Measurements from ENCODE around the gene DNASE1L2. TPM values are rescaled to one million over a fixed set of nuclear protein-coding genes. Genes with fewer than 3 reads are reported as not detected.
A peak's percentile ranks its signal among the peaks of the same experiment; 100 is the strongest.
"Not testable (repeated sequence)": the region's sequence is repeated elsewhere in the genome, so short reads cannot be mapped to it uniquely, and the experiment has no call there.

The DNASE1L2 gene
- total RNA-seq, 2 donors from 2014 or later: 0.35 to 1.3 TPM

DNA sequence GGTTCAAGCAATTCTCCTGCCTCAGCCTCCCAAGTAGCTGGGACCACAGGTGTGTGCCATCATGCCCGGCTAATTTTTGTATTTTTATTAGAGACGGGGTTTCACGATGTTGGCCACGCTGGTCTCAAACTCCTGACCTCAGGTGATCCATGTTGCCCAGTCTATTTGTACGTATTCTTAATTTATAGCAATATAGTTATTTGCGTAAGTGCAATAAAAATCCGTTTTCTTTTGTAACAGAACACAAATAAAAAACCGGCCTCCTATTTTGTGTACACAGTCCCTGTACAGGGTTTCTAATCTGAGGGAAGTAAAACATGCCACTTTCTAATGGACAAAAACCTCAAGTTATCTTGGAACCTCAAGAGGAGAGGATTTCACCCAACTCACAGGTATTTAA lies 24.0 kb downstream of the DNASE1L2 start:
- Histone ChIP-seq H3K27ac (ENCODE audit: low read depth, low read length) (no peak overlapping the region), H3K9ac (ENCODE audit: extremely low read depth, low read length, poor library complexity, severe bottlenecking) (no peak overlapping the region), H3K36me3 (ENCODE audit: control insufficient read depth, insufficient read depth, low read length) (peaks cover 100% of the 10 kb centered on the region), H3K27me3 (ENCODE audit: control insufficient read depth, insufficient read depth, low read length, poor library complexity, severe bottlenecking) (no peaks in the 10 kb centered on the region), H3K4me3 (ENCODE audit: low read length) (no peak overlapping the region), H3K9me3 (ENCODE audit: control insufficient read depth, low read length) (no peaks in the 10 kb centered on the region), H3K4me1 (ENCODE audit: control insufficient read depth, insufficient read depth, low read length) (no peaks in the 10 kb centered on the region)
- H3K4me1 Mint-ChIP-seq: peaks cover 7% of the 10 kb centered on the region
- WGBS, 2 experiments (ENCODE audit: insufficient coverage in 1 of 2, insufficient read length in 1 of 2): 97 to 98% methylated on average over 8 of the region's 8 CpGs
- H3K4me3 Mint-ChIP-seq: no peak overlapping the region
- no peaks in the 10 kb centered on the region for H3K27me3 Mint-ChIP-seq (ENCODE audit: insufficient read depth)
- H3K9me3 Mint-ChIP-seq: no peaks in the 10 kb centered on the region
- H3K27ac Mint-ChIP-seq: no peak overlapping the region
- DNase-seq: no peak
- TF ChIP-seq, protein P1, sequence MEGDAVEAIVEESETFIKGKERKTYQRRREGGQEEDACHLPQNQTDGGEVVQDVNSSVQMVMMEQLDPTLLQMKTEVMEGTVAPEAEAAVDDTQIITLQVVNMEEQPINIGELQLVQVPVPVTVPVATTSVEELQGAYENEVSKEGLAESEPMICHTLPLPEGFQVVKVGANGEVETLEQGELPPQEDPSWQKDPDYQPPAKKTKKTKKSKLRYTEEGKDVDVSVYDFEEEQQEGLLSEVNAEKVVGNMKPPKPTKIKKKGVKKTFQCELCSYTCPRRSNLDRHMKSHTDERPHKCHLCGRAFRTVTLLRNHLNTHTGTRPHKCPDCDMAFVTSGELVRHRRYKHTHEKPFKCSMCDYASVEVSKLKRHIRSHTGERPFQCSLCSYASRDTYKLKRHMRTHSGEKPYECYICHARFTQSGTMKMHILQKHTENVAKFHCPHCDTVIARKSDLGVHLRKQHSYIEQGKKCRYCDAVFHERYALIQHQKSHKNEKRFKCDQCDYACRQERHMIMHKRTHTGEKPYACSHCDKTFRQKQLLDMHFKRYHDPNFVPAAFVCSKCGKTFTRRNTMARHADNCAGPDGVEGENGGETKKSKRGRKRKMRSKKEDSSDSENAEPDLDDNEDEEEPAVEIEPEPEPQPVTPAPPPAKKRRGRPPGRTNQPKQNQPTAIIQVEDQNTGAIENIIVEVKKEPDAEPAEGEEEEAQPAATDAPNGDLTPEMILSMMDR (conservative IDR thresholded peaks at IDR 0.05): no peak
- peaks cover 89% of the 10 kb centered on the region for H3K36me3 Mint-ChIP-seq (ENCODE audit: low read depth)

DNA sequence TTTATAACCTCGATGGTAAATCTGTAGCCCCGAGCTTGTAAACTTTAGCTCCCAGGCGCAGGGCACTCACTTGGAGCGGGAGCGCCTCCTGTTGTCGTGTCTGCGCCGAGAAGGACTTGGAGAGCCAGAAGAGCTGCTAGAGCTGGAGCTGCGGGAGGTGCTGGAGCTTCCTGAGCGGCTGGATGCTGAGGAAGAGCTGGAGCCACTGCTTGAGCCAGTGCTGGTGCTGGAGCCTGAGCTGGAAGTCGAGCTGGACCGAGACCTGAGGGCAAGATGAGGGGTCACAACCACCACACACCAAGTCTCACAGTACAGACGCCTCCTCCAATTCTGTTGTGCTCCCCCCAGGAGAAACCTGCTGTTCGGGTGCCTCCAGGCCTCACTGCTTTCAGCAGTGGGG lies 26.8 kb downstream of the DNASE1L2 start:
- H3K27me3 Mint-ChIP-seq (ENCODE audit: insufficient read depth); H3K9ac ChIP-seq (ENCODE audit: extremely low read depth, low read length, poor library complexity, severe bottlenecking); H3K27me3 ChIP-seq (ENCODE audit: control insufficient read depth, insufficient read depth, low read length, poor library complexity, severe bottlenecking); H3K4me1 ChIP-seq (ENCODE audit: control insufficient read depth, insufficient read depth, low read length); H3K9me3 ChIP-seq (ENCODE audit: control insufficient read depth, low read length); H3K27ac ChIP-seq (ENCODE audit: low read depth, low read length); H3K9me3 Mint-ChIP-seq; H3K4me3 ChIP-seq (ENCODE audit: low read length); DNase-seq; H3K4me3 Mint-ChIP-seq: not testable (repeated sequence)
- peaks cover 20% of the 10 kb centered on the region for H3K4me1 Mint-ChIP-seq
- H3K36me3 Mint-ChIP-seq (ENCODE audit: low read depth): peaks cover 75% of the 10 kb centered on the region
- peak overlapping the region; percentile 40 for H3K27ac Mint-ChIP-seq
- TF ChIP-seq, protein P1 (conservative IDR thresholded peaks at IDR 0.05): peak; percentile 30
- WGBS, 2 experiments (ENCODE audit: insufficient coverage in 1 of 2, insufficient read length in 1 of 2): 94 to 100% methylated on average over 2 to 14 of the region's 14 CpGs
- peaks cover 72% of the 10 kb centered on the region for H3K36me3 ChIP-seq (ENCODE audit: control insufficient read depth, insufficient read depth, low read length)

DNA sequence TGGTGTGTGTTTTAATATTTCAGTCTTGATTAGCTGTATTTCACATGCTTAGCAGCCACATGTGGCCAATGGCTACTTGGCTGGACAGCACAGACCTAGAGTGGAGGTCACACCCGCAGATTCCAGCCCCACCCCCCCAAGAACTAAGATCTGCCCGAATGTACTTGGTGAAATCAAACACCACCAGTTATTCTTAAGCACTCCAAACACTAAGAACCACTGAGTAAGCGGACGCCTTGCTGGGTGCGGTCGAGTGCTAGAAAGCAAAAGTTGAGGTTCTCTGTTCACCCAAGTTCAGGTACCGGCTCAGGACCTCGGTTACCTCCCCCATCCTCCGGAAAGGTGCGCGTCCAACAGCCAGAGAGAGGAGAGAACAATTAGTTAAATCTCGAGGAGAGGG lies 30.6 kb downstream of the DNASE1L2 start:
- H3K4me1 Mint-ChIP-seq: peaks cover 24% of the 10 kb centered on the region
- H3K9me3 Mint-ChIP-seq; H3K9me3 ChIP-seq (ENCODE audit: control insufficient read depth, low read length); H3K27ac ChIP-seq (ENCODE audit: low read depth, low read length); H3K27me3 ChIP-seq (ENCODE audit: control insufficient read depth, insufficient read depth, low read length, poor library complexity, severe bottlenecking); H3K4me1 ChIP-seq (ENCODE audit: control insufficient read depth, insufficient read depth, low read length); H3K27me3 Mint-ChIP-seq (ENCODE audit: insufficient read depth): not testable (repeated sequence)
- peaks cover 43% of the 10 kb centered on the region for H3K36me3 Mint-ChIP-seq (ENCODE audit: low read depth)
- peak; percentile 44 for DNase-seq
- H3K27ac Mint-ChIP-seq: peak overlapping the region; percentile 95
- 5% methylated on average over 3 of the region's 12 CpGs; no CpG with 5 or more reads in 1 of the 2 experiments for WGBS, 2 experiments (ENCODE audit: insufficient coverage in 1 of 2, insufficient read length in 1 of 2)
- peak overlapping the region; percentile 88 for H3K4me3 Mint-ChIP-seq
- Histone ChIP-seq H3K36me3 (ENCODE audit: control insufficient read depth, insufficient read depth, low read length) (peaks cover 34% of the 10 kb centered on the region), H3K4me3 (ENCODE audit: low read length) (peak overlapping the region; percentile 93), H3K9ac (ENCODE audit: extremely low read depth, low read length, poor library complexity, severe bottlenecking) (peak overlapping the region; percentile 93)

DNA sequence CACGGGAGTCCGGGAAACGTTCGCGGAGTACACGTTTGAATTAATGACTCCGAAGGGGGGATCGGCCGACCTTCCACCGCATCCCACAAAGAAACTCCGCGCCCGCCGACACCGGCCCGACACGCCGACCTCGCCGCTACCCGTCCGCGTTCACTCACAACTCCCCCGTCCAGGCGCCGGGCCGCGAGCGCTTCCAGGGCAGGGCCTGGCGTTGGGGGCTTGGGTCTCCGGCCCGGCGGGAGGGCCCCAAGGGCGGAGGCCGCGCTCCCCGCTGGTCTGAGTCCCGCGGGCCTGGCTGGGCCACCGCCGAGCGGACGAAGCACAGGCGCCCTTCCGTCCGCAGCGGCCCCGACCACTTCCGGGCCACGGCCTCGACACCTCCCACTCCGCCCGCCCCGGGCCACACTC lies 31.3 kb downstream of the DNASE1L2 start:
- H3K4me3 Mint-ChIP-seq: peak overlapping the region; percentile 88
- H3K27ac Mint-ChIP-seq: peak overlapping the region; percentile 99
- H3K9me3 Mint-ChIP-seq; H3K27me3 ChIP-seq (ENCODE audit: control insufficient read depth, insufficient read depth, low read length, poor library complexity, severe bottlenecking); H3K27me3 Mint-ChIP-seq (ENCODE audit: insufficient read depth); DNase-seq; H3K4me1 ChIP-seq (ENCODE audit: control insufficient read depth, insufficient read depth, low read length); H3K9me3 ChIP-seq (ENCODE audit: control insufficient read depth, low read length): not testable (repeated sequence)
- Histone ChIP-seq H3K36me3 (ENCODE audit: control insufficient read depth, insufficient read depth, low read length) (peaks cover 27% of the 10 kb centered on the region), H3K27ac (ENCODE audit: low read depth, low read length) (peak overlapping the region; percentile 99), H3K4me3 (ENCODE audit: low read length) (peak overlapping the region; percentile 93), H3K9ac (ENCODE audit: extremely low read depth, low read length, poor library complexity, severe bottlenecking) (peak overlapping the region; percentile 93)
- 0% methylated on average over 11 to 54 of the region's 54 CpGs for WGBS, 2 experiments (ENCODE audit: insufficient coverage in 1 of 2, insufficient read length in 1 of 2)
- peaks cover 37% of the 10 kb centered on the region for H3K36me3 Mint-ChIP-seq (ENCODE audit: low read depth)
- peaks cover 24% of the 10 kb centered on the region for H3K4me1 Mint-ChIP-seq
